OCI-M2 (cell line): ENCODE measurements around the gene ZFP91.
"Not testable (repeated sequence)": the region's sequence is repeated elsewhere in the genome, so short reads cannot be mapped to it uniquely, and the experiment has no call there.

Experiments
- DNase-seq: peaks from one replicate; lab custom pipeline; 2025; ENCODE audit not compliant: unreplicated experiment; lab: John Stamatoyannopoulos, UW

Gene ZFP91, protein sequence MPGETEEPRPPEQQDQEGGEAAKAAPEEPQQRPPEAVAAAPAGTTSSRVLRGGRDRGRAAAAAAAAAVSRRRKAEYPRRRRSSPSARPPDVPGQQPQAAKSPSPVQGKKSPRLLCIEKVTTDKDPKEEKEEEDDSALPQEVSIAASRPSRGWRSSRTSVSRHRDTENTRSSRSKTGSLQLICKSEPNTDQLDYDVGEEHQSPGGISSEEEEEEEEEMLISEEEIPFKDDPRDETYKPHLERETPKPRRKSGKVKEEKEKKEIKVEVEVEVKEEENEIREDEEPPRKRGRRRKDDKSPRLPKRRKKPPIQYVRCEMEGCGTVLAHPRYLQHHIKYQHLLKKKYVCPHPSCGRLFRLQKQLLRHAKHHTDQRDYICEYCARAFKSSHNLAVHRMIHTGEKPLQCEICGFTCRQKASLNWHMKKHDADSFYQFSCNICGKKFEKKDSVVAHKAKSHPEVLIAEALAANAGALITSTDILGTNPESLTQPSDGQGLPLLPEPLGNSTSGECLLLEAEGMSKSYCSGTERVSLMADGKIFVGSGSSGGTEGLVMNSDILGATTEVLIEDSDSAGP

GRCh38 chr11:58578635-58579191 lies at the start of gene ZFP91:
Gene ZFP91 (plus strand): TSS chr11:58579063. CDS start chr11:58579282, 219 bp downstream.
- peak; percentile 36 for DNase-seq

DNA sequence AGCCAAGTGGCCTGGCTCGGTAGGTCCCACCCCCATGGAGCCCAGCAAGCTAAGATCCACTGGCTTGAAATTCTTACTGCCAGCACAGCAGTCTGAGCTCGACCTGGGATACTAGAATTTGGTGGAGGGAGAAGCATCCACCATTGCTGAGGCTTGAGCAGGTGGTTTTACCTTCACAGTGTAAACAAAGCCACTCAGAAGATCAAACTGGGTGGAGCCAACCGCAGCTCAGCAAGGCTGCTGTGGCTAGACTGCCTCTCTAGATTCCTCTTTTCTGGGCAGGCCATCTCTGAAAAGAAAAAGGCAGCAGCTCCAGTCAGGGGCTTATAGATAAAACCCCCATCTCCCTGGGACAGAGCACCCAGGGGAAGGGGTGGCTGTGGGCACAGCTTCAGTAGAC lies 48.6 kb upstream of the ZFP91 start:
- DNase-seq = no peak

- DNase-seq = no peak
These were observed 47.0 kb upstream of the ZFP91 start for GRCh38 chr11:58531865-58532341.

DNA sequence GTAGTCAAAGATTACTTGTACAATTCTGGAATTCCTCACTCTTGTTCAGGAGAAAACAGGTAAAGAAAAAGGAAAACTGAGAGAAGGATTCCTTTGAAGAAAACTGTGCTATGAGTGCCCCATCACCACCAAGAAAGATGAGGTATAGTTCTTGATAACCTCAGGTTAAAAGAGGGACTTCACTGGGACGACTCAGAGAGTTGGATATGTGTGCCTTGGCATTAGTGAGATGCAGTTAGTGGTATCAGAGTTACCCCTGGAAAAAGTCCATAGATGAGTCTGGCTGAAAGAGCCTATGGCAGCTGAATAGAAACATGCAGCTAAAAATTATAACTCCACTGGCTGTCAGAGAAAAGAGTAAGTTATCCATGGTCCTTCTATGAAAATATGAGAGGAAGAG lies 32.0 kb upstream of the ZFP91 start:
- no peak for DNase-seq

- no peak for DNase-seq
These were observed 29.2 kb upstream of the ZFP91 start for GRCh38 chr11:58549644-58550043.

DNA sequence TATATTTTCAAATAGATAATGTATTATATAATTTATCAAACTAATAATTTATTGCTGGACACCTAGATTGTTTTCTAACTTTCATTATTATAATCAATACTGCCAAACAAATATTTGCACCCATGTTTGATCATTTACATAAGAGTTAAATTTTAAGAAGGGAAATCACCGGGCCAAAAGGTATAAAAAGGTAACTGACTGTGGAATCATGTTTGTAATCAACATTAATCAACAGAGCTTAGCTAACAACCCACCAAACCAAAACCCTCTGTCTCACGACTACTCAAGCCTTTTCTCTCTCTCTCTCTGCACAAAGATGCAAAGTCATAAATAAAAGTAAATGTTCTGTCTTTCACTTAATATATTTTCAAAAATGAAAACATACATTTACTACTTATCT lies 18.0 kb upstream of the ZFP91 start:
- no peak for DNase-seq

GRCh38 chr11:58561394-58562098 lies 17.3 kb upstream of the ZFP91 start:
- no peak for DNase-seq

DNA sequence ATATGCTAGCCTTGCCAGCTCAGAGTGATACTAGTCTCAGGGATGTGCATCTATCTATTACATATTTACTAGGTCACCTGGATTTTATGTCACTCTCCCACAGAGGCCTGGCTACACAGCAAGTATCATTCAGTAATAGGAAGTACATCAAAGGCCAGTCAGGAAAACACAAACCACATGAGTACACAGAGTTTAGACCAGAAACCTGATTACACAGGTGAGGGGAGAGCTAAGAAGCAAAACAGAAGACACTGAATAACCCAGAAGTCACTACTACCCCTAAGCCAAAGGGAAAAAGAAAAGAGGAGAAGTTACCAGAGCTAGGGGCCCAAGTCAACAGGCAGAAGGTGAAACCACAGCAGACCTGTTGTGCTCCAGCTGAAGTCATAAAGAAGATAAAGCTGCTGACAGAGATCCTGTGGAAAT lies 16.5 kb upstream of the ZFP91 start:
- DNase-seq = no peak

DNA sequence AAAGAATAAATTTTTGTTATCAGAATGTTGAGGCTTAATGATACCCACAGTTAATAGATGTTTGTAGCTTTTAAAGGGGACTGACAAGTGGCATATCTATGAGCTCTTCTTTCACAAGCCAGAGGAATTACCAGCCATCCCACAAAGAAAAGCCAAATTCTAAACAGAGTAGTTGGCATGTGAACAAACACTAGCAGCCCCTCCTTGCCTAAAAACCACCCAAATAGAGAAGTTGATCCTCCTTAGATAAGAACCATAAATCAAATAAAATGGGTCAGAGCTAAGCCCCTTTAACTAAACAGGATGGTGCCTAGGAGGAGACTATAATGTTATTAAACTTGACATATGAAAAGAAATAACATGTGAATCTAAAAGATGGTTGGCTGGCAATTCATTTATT lies 14.6 kb upstream of the ZFP91 start:
- no peak for DNase-seq

DNA sequence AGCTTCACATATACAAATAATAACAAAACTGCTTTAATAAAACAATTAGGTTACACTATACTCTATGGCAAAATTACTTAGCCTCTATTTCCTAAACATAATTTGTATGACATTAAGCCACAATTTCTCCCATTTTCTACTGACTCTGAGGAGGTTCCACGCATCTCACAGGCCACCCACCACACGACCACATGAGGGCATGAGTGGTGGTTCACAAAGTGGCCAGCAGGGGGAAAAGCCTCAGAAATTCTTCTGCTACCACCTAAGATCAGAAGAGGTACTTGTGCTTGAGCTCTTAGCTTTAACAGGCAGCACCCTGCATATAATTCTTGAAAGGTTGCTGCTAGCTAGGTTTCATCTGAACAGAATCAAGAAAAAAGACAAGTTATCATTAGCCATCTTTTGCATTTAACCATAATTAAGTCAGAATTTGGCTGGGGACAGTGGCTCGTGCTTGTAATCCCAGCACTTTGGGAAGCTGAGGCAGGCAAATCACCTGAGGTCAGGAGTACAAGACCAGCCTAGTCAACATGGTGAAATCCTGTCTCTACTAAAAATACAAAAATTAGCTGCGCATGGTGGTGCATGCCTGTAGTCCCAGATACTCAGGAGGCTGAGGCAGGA lies 10.9 kb upstream of the ZFP91 start:
- no peak for DNase-seq

- DNase-seq = not testable (repeated sequence)
These were observed 6.0 kb upstream of the ZFP91 start for GRCh38 chr11:58572906-58573305.

- no peak for DNase-seq
These were observed 5.3 kb upstream of the ZFP91 start for GRCh38 chr11:58573451-58574104.

- no peak for DNase-seq
These were observed 4.0 kb upstream of the ZFP91 start for GRCh38 chr11:58574881-58575280.

- DNase-seq = no peak
These were observed 3.4 kb upstream of the ZFP91 start, which contains the start of gene LPXN for GRCh38 chr11:58575377-58576020. Gene LPXN (minus strand): TSS chr11:58575856. CDS start chr11:58575772, 84 bp downstream.

GRCh38 chr11:58576887-58577471 lies 1.9 kb upstream of the ZFP91 start:
- no peak for DNase-seq

DNA sequence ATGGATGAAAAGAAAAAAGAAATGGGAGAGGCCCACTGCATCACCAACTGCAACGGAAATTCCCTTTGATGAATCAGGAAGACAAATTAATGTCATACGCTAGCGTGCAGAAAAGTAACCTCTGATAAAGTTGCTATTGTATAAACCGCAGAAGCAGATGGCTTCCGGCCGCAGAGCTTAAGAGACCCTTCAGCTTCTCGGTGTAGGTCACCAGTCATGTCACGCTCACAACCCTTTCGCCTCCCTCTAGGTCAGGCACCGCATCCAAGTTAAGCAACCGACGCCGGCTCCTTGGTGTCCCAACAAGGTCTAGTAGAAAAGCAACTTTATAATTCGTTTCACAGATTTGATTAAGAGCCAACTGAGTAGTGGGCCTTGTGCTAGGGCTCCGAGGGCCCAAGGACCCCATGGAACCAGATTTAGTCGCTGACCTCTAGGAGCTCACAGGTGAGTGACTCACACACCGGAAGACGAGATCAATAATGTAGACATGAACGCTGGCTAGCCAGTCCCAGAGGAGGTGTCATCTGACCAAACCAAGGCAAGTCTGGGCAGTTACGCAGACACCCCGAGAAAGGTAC lies 1.2 kb upstream of the ZFP91 start:
- DNase-seq = no peak

GRCh38 chr11:58578136-58578634 lies 678 bp upstream of the ZFP91 start:
- peak; percentile 68 for DNase-seq

GRCh38 chr11:58579192-58580129 lies 598 bp downstream of the ZFP91 start:
- DNase-seq = peak; percentile 7
